IMR-90 (cell line): ENCODE results near the gene PBLD.

ENCODE experiments used
- BHLHE40 ChIP-seq: fragments of 150-350 bp; IDR thresholded peaks from 2 replicates; pipeline ENCODE4 v1.6.1; 2016; ENCODE audit warnings: mild to moderate bottlenecking, low read depth, low read length
- CEBPB ChIP-seq: IDR thresholded peaks from 2 replicates; pipeline ENCODE4 v1.6.1; 2012; ENCODE audit warnings: low read depth, low read length, improper control_type of control experiment
- POLR2A ChIP-seq: IDR thresholded peaks from 2 replicates; pipeline ENCODE4 v1.6.1; 2012; ENCODE audit warnings: mild to moderate bottlenecking, low read depth, low read length
- RAD21 ChIP-seq: IDR thresholded peaks from 2 replicates; pipeline ENCODE4 v1.6.1; 2012; ENCODE audit warnings: low read length, improper control_type of control experiment
- TF ChIP-seq, protein P1 (sequence below): conservative IDR thresholded peaks from 2 replicates; pipeline ENCODE4 v1.5.1; 2012; ENCODE audit warnings: mild to moderate bottlenecking, low read depth, low read length, improper control_type of control experiment
- TF ChIP-seq, protein P2 (sequence below): fragments of 150-350 bp; IDR thresholded peaks from 2 replicates; pipeline ENCODE4 v1.6.1; 2017; ENCODE audit warnings: mild to moderate bottlenecking, antibody characterized with exemption, low read length, low read depth

DNA sequence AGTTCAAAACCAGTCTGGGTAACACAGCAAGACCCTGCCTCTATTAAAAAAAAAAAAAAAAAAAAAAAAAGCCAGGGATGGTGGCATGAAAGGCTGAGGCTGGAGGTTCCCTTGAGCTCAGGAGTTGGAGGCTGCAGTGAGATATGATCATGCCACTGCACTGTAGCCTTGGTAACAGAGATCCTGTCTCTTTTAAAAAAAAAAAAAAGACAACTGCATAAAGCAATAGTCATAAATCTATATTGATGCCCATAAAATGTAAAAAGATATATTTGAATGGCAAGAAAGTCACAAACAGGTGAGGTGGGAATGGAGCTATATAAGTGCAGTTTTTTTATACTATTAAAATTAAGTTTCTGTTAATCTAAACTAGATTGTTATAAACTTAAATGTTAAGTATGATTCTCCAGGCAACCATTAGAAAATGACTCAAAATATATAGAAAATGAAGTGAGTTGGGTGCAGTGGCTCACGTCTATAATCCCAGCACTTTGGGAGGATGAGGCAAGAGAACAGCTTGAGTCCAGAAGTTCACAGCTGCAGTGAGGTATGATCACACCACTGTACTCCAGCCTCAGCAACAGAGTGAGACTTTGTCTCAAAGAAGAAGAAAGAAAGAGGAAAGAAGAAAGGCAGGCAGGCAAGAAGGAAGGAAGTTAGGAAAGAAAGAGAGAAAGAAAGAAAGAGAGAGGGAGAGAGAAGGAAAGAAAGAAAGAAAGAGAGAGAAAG is 14.2 kb downstream of the PBLD start:
- no peak for TF ChIP-seq CEBPB
- TF ChIP-seq BHLHE40 = no peak
- TF ChIP-seq POLR2A = no peak
- no peak for TF ChIP-seq RAD21
- TF ChIP-seq, protein P1, sequence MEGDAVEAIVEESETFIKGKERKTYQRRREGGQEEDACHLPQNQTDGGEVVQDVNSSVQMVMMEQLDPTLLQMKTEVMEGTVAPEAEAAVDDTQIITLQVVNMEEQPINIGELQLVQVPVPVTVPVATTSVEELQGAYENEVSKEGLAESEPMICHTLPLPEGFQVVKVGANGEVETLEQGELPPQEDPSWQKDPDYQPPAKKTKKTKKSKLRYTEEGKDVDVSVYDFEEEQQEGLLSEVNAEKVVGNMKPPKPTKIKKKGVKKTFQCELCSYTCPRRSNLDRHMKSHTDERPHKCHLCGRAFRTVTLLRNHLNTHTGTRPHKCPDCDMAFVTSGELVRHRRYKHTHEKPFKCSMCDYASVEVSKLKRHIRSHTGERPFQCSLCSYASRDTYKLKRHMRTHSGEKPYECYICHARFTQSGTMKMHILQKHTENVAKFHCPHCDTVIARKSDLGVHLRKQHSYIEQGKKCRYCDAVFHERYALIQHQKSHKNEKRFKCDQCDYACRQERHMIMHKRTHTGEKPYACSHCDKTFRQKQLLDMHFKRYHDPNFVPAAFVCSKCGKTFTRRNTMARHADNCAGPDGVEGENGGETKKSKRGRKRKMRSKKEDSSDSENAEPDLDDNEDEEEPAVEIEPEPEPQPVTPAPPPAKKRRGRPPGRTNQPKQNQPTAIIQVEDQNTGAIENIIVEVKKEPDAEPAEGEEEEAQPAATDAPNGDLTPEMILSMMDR = no peak
- TF ChIP-seq, protein P2, sequence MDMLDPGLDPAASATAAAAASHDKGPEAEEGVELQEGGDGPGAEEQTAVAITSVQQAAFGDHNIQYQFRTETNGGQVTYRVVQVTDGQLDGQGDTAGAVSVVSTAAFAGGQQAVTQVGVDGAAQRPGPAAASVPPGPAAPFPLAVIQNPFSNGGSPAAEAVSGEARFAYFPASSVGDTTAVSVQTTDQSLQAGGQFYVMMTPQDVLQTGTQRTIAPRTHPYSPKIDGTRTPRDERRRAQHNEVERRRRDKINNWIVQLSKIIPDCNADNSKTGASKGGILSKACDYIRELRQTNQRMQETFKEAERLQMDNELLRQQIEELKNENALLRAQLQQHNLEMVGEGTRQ = no peak
